Activated CD4-positive, alpha-beta memory T cell treated with anti-CD3 and anti-CD28 coated beads, Interleukin-2, amount 10 ng/mL, durations not matched to agents 7 days and 5 days (primary cell): ENCODE results near the gene LYPD6B. TPM values are rescaled to one million over a fixed set of nuclear protein-coding genes. Genes with fewer than 3 reads are reported as not detected.
"Not testable (repeated sequence)": the region's sequence is repeated elsewhere in the genome, so short reads cannot be mapped to it uniquely, and the experiment has no call there.

Experiments used
- CTCF ChIA-PET: fragments of 350-600 bp; sonication (Branson Sonifier 250); formaldehyde crosslinking; loops from one replicate; lab custom pipeline; 2021; ENCODE audit warnings: antibody characterized with exemption, inconsistent platforms; lab: Charles Lee
- POLR2A ChIA-PET: fragments of 350-600 bp; sonication (Branson Sonifier 250); formaldehyde crosslinking; loops from one replicate; lab custom pipeline; 2021; ENCODE audit warnings: antibody characterized with exemption; lab: Charles Lee
- DNase-seq: peaks from one replicate; pipeline ENCODE4 v3.0.0-alpha.2; 2020
- H3K27ac Mint-ChIP-seq: one replicate; pipeline ENCODE4 v1.8.0; 2021; ENCODE audit warnings: mild to moderate bottlenecking, mixed read lengths
- H3K27me3 Mint-ChIP-seq: one replicate; pipeline ENCODE4 v1.8.0; 2021; ENCODE audit warnings: mixed read lengths
- H3K36me3 Mint-ChIP-seq: one replicate; pipeline ENCODE4 v1.8.0; 2021; ENCODE audit warnings: low read depth, mixed read lengths
- H3K4me1 Mint-ChIP-seq: one replicate; pipeline ENCODE4 v1.8.0; 2021; ENCODE audit warnings: mixed read lengths
- H3K4me3 Mint-ChIP-seq: one replicate; pipeline ENCODE4 v1.8.0; 2021; ENCODE audit warnings: mild to moderate bottlenecking, mixed read lengths
- H3K9me3 Mint-ChIP-seq: one replicate; pipeline ENCODE4 v1.8.0; 2021; ENCODE audit warnings: mixed read lengths
- total RNA-seq, 2 experiments: library from RNA; stranded (reverse); gene quantifications; one replicate each; pipeline ENCODE4 v1.2.3, GENCODE V29; 2021

The LYPD6B gene
- total RNA-seq, 2 experiments from 2014 or later = 0.20 TPM; not detected in 1

DNA sequence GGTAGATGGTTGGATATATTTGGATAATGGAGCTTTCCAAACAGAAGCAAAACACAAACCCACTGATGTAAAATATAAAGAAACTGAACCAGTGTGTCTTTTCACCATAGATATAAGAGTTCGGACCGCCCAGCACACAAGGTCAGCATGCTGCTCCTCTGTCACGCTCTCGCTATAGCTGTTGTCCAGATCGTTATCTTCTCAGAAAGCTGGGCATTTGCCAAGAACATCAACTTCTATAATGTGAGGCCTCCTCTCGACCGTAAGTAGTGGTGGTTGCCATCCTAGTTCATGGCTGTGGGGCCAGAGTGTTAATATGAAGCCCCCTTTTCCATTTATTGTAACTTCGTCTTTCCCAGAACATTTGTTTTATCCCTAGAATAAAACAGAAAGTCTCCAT, 166.6 kb downstream of the LYPD6B start:
- Mint-ChIP-seq H3K4me3 (no peak overlapping the region), H3K27ac (no peak overlapping the region), H3K9me3 (no peaks in the 10 kb centered on the region), H3K4me1 (no peaks in the 10 kb centered on the region), H3K36me3 (no peaks in the 10 kb centered on the region), H3K27me3 (peaks cover 8% of the 10 kb centered on the region)
- POLR2A ChIA-PET = no interaction called here
- CTCF ChIA-PET = no interaction called here
- no peak for DNase-seq

DNA sequence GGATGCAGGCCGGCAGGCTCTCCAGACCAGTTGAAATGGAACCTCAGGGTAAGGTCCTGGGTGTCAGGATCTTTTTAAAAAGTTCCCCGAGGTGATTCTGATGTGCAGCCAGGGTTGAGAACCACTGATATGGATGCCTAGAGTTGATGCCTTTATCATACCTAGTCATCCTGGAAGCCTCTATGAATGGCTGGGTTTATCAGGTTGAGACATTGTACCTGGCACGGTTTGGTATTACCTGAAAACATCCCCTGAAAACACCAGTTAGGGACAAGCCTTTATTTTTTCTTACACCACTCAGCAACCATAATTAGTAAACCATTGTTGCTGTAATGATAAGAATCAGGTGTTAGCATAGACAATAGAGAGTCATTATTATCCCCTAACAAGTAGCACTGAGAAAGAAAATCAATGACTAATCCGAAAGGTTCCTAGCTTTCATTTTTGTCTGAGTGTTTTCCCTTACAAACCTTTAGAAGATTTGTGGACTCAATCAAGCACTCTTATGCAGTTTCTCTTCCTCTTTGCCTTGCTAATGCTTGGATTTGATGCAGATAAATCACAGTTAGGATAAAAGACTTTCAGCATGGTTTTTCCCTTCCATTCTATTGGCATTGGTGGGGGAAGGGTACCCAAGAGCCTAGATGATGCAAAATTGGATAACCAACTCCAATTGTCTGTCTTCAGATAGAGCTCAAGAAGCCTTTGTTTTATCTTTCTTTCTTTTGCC, 175.4 kb downstream of the LYPD6B start:
- Mint-ChIP-seq H3K9me3 (no peaks in the 10 kb centered on the region), H3K4me3 (no peak overlapping the region), H3K4me1 (no peaks in the 10 kb centered on the region), H3K36me3 (no peaks in the 10 kb centered on the region), H3K27ac (no peak overlapping the region), H3K27me3 (peaks cover 2% of the 10 kb centered on the region)
- POLR2A ChIA-PET = no interaction called here
- CTCF ChIA-PET = no interaction called here
- no peak for DNase-seq

DNA sequence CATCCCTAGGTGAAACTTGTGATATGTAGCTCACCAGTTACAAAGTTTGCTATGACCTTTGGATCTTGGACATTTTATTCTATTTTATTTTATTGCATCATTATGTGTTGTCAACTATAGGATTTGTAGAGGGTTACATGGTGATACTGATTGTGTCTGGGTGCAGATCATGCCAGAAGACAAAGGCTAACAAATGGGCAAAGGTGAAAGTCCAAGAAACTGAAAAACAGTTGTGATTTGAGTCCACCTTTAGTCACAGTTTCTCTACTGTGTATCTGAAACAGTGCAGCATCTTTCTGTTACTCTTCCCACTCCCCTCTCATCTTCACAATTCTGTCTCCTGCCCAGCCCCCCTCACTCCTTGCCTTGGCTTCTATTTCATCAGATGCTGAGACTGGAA, 180.0 kb downstream of the LYPD6B start:
- Mint-ChIP-seq H3K4me1 (no peaks in the 10 kb centered on the region), H3K36me3 (no peaks in the 10 kb centered on the region), H3K9me3 (no peaks in the 10 kb centered on the region), H3K27me3 (peaks cover 4% of the 10 kb centered on the region), H3K4me3 (no peak overlapping the region), H3K27ac (no peak overlapping the region)
- no peak for DNase-seq
- ChIA-PET CTCF (no interaction called here), POLR2A (no interaction called here)

DNA sequence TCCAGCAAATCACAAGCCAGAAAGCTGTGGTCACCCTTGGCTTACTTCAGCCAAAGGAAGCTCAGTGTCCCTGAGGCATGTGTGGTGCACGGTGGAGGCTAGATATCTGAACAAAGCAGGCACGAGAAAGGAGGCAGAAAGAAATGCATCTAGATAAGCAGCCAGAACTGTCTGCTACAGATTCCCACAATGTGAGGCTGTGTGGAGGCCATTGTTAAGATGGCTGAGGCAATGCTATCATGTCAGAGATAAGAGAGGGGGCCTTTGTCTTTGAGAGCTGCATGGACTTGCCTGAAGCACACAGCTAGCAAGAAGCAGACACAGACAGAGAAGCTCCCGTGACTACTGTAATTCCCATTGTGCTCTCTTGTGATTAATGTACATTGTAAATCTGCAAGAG, 181.4 kb downstream of the LYPD6B start:
- no peaks in the 10 kb centered on the region for H3K4me1 Mint-ChIP-seq
- POLR2A ChIA-PET = no interaction called here
- no peak overlapping the region for H3K27ac Mint-ChIP-seq
- H3K36me3 Mint-ChIP-seq = no peaks in the 10 kb centered on the region
- no peaks in the 10 kb centered on the region for H3K9me3 Mint-ChIP-seq
- CTCF ChIA-PET = no interaction called here
- peaks cover 4% of the 10 kb centered on the region for H3K27me3 Mint-ChIP-seq
- DNase-seq = no peak
- no peak overlapping the region for H3K4me3 Mint-ChIP-seq

DNA sequence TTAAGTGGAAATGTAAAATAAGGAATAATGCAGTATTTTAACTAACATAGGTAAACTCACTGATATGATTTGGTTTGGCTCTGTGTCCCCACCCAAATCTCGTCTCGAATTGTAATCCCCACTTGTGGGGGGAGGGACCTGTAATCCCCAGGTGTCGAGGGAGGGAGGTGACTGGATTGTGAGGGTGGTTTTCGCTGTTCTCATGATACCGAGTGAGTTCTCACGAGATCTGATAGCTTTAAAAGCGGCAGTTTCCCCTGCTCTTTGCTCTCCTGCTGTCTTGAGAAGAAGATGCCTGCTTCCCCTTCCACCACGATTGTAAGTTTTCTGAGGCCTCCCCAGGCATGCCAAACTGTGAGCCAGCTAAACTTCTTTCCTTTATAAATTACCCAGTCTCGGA, 182.5 kb downstream of the LYPD6B start:
- POLR2A ChIA-PET = no interaction called here
- Mint-ChIP-seq H3K4me1 (no peaks in the 10 kb centered on the region), H3K9me3 (no peaks in the 10 kb centered on the region), H3K27ac (no peak overlapping the region), H3K36me3 (no peaks in the 10 kb centered on the region), H3K4me3 (no peak overlapping the region), H3K27me3 (peaks cover 4% of the 10 kb centered on the region)
- CTCF ChIA-PET = no interaction called here
- DNase-seq = no peak

DNA sequence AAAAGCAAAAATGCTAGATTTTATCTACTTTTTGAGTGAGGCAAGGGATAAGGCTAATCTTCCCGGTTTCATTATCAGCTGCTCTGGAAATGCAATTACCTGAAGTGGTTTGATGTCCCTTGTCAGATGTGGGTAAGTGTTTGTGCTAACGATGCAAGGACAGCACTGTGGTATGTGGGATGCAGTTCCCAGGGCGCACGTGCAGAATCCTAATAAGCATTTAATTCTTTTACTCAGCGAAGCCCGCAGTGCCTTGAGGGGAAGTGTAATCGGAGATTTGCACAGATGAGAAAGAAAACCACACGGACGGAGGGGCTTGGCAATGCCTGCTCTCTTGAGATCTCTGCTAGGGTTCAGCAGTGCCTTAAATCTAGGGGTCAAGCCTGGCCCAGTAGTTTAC, 183.4 kb downstream of the LYPD6B start:
- no peak for DNase-seq
- Mint-ChIP-seq H3K4me3 (no peak overlapping the region), H3K27me3 (peaks cover 9% of the 10 kb centered on the region), H3K36me3 (no peaks in the 10 kb centered on the region), H3K4me1 (no peaks in the 10 kb centered on the region), H3K9me3 (no peaks in the 10 kb centered on the region), H3K27ac (no peak overlapping the region)
- ChIA-PET CTCF (no interaction called here), POLR2A (no interaction called here)

DNA sequence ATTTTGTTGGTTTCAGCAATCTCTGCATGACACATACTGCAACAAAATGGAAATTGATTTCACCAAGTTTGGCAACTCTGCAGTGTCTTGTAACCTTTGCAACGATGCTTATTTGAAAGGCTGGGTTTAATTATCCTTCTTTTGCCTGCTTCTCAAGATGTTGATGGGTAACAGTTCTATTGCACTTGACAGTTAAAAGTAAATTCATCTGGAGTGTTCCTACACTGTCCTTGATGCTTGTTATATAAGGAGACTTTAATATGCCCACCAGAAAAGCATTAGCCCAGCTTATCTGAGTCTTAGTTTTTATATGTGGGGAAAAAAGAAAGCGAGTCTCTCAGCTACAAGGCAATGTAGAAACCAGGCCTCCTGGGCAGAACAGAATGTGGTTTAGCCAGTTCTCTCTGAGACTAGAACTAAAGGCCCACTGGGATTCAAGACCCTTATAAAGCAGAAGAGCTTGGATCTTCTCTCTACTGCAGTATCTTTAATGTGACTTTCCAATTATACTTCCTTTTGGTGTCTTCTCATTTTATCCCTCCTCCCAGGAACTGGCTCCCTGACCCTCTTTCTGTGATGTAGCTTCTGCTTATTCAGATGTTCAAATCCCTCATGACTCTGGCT, 185.1 kb downstream of the LYPD6B start:
- no peaks in the 10 kb centered on the region for H3K36me3 Mint-ChIP-seq
- ChIA-PET POLR2A (no interaction called here), CTCF (no interaction called here)
- no peak overlapping the region for H3K4me3 Mint-ChIP-seq
- no peak overlapping the region for H3K27ac Mint-ChIP-seq
- no peaks in the 10 kb centered on the region for H3K9me3 Mint-ChIP-seq
- no peak for DNase-seq
- no peaks in the 10 kb centered on the region for H3K4me1 Mint-ChIP-seq
- H3K27me3 Mint-ChIP-seq = peaks cover 10% of the 10 kb centered on the region

DNA sequence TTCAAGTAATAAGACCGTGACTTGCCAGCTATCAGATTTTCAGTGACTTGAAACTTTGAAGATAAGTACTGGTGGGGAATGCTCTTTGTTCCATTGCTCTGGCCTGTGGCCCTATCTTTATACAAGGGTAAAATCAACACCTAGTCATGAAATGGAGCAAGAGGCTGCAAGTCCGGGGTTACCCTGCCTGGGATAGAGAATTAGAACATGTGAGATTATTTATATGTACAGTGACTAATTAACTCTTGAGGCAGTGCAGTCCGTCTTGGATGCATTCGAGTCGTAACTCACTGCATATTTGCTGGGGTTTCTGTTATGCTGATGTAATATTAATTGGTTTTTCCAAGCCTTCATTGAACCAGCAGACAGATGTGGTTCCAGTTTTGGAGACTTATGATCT, 186.0 kb downstream of the LYPD6B start:
- Mint-ChIP-seq H3K4me3 (no peak overlapping the region), H3K9me3 (no peaks in the 10 kb centered on the region), H3K4me1 (no peaks in the 10 kb centered on the region), H3K27me3 (peaks cover 10% of the 10 kb centered on the region), H3K36me3 (no peaks in the 10 kb centered on the region), H3K27ac (no peak overlapping the region)
- POLR2A ChIA-PET = no interaction called here
- CTCF ChIA-PET = no interaction called here
- DNase-seq = no peak

DNA sequence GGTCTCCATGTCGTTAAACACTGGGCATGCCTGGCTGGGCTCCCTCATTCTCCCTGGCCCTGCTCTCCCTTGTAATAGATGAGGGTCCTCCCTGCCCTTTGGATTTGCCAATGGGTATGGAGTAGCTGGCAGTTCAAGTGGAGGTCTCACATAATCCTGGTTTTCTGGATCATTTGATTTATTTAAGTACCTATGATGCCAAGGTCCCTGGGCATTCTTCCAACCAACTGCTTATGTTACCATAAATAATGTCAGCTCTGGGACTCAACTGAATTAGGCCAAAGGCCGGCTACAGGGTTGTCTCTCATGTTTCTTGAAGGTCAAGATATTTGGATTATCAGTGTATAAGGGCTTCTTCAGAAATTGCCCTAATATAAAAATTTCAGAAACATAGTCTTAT, 186.9 kb downstream of the LYPD6B start:
- POLR2A ChIA-PET = no interaction called here
- peaks cover 10% of the 10 kb centered on the region for H3K27me3 Mint-ChIP-seq
- CTCF ChIA-PET = no interaction called here

DNA sequence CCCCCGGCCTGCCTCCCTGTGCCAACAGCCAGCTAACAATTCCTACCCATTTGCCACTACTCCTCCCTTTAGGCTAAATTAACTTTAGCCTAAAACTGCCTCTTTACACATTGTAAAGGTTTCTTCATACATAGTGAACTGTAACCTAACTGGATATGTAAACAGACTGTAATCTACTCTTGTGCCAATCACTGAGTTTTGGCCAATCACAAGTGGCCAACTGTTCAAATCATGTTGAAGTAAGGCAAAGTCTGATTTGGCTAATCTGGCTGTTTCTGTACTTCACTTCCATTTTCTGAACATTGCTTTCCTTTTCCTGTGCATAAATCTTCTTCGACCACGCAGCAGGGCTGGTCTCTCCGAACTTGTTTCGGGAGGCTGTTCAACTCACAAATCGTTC, 188.3 kb downstream of the LYPD6B start:
- H3K27me3 Mint-ChIP-seq = peaks cover 12% of the 10 kb centered on the region

More for the DNA sequence above, 186.9 kb downstream of the LYPD6B start:
- Mint-ChIP-seq H3K9me3 (no peaks in the 10 kb centered on the region), H3K4me3 (no peak overlapping the region), H3K27ac (no peak overlapping the region), H3K4me1 (no peaks in the 10 kb centered on the region), H3K36me3 (no peaks in the 10 kb centered on the region)
- no peak for DNase-seq

DNA sequence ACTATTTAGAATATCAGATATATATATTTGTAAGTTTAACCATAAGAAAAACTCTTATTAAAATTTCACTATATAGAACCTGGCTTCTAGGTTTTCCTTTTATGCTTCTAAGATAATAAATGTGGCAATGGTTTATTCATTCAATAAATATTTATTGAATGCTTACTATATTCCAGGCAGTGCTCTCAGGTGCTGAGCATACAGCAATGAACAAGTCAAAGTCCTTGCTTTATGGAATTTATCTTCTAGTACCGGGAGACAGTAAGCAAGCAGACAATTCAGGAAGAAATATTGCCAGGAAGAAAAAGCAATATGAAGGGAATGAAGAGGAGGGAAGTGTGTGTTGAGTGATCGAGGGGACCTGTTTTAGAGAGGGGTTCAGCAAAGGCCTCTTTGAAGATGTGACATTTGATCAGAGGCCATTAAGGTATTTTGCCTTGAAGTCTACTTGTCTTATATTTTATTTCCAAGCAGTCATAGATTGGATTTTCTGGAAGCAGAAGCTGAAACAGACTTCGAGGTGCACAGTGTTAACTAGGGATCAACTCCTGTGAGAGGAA, 197.4 kb downstream of the LYPD6B start:
- H3K9me3 Mint-ChIP-seq = no peaks in the 10 kb centered on the region
- no peak for DNase-seq
- no peak overlapping the region for H3K27ac Mint-ChIP-seq
- H3K36me3 Mint-ChIP-seq = no peaks in the 10 kb centered on the region
- ChIA-PET POLR2A (no interaction called here), CTCF (no interaction called here)
- H3K27me3 Mint-ChIP-seq = peaks cover 10% of the 10 kb centered on the region
- H3K4me3 Mint-ChIP-seq = no peak overlapping the region
- H3K4me1 Mint-ChIP-seq = no peaks in the 10 kb centered on the region

More for the DNA sequence above, 188.3 kb downstream of the LYPD6B start:
- no peak for DNase-seq
- H3K36me3 Mint-ChIP-seq = no peaks in the 10 kb centered on the region
- POLR2A ChIA-PET = no interaction called here
- no peaks in the 10 kb centered on the region for H3K9me3 Mint-ChIP-seq
- no peaks in the 10 kb centered on the region for H3K4me1 Mint-ChIP-seq
- no peak overlapping the region for H3K27ac Mint-ChIP-seq
- CTCF ChIA-PET = no interaction called here
- no peak overlapping the region for H3K4me3 Mint-ChIP-seq

DNA sequence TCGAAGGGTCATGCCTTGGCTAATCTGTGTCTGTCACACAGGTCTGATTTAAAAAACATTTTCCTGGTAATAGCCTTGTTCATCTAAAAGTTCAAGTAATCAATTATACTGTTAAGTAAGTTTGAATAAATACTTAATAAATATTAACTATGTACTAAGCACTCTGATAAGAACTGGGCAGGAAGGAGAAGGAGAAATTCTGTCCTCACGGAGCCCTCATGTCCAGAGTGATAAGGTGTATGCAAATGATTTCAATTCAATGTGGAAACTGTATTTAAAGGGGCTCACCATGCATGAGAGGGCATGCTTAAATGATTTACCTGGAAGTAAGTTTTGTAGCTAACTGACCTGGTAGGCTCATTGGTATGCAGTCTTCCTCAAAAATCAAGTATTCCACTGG, 197.9 kb downstream of the LYPD6B start:
- no peak overlapping the region for H3K4me3 Mint-ChIP-seq
- no peaks in the 10 kb centered on the region for H3K9me3 Mint-ChIP-seq
- ChIA-PET CTCF (no interaction called here), POLR2A (no interaction called here)
- no peak for DNase-seq
- H3K27me3 Mint-ChIP-seq = peaks cover 9% of the 10 kb centered on the region
- H3K36me3 Mint-ChIP-seq = no peaks in the 10 kb centered on the region
- H3K4me1 Mint-ChIP-seq = no peaks in the 10 kb centered on the region
- H3K27ac Mint-ChIP-seq = no peak overlapping the region

DNA sequence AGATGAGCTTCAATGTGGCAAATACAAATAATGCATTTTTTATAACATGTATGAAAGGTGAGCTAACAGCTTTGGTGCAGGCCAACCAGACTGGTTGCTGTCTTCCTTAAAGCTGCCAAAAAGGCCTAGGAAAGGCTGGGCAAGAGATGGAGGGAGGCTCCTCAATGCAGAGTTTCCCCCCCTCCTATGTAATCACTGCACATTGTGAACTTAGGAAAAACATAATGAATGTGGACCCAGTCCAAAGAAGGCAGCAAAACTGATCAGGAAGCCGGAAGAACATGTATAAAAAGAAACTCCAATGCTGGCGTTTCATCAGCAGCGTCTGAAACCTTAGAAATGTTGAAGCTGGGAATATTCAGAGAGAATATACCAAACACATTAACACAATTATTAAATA, 207.7 kb downstream of the LYPD6B start:
- POLR2A ChIA-PET = no interaction called here
- no peak overlapping the region for H3K4me3 Mint-ChIP-seq

DNA sequence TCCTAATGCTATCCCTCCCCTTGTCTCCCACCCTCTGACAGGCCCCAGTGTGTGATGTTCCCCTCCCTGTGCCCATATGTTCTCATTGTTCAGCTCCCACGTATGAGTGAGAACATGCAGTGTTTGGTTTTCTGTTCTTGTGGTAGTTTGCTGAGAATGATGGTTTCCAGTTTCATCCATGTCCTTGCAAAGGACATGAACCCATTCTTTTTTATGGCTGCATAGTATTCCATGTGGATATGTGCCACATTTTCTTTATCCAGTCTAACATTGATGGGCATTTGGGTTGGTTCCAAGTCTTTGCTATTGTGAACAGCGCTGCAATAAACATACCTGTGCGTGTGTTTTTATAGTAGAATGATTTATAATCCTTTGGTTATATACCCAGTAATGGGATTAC, 212.9 kb downstream of the LYPD6B start:
- H3K36me3 Mint-ChIP-seq, H3K4me1 Mint-ChIP-seq, DNase-seq, POLR2A ChIA-PET, H3K27me3 Mint-ChIP-seq, H3K27ac Mint-ChIP-seq, H3K4me3 Mint-ChIP-seq, CTCF ChIA-PET, H3K9me3 Mint-ChIP-seq: not testable (repeated sequence)

More for the DNA sequence above, 207.7 kb downstream of the LYPD6B start:
- Mint-ChIP-seq H3K27ac (no peak overlapping the region), H3K27me3 (peaks cover 2% of the 10 kb centered on the region), H3K36me3 (no peaks in the 10 kb centered on the region), H3K4me1 (no peaks in the 10 kb centered on the region), H3K9me3 (no peaks in the 10 kb centered on the region)
- CTCF ChIA-PET = interaction anchor here (0.9 to 1.1 kb wide), 2 partner anchors 67 to 229 kb away, joined by 3 read pairs; no protein-coding TSS in a partner anchor
- DNase-seq = no peak
